Left colon (tissue), 2 donors: ENCODE results near the gene VGLL4. TPM values are rescaled to one million over a fixed set of nuclear protein-coding genes. Genes with fewer than 3 reads are reported as not detected.
A peak's percentile ranks its signal among the peaks of the same experiment; 100 is the strongest.
"Not testable (repeated sequence)": the region's sequence is repeated elsewhere in the genome, so short reads cannot be mapped to it uniquely, and the experiment has no call there.

Experiments used
- ATAC-seq: fragments of 200-7000 bp; cut with Tn5 transposase; one replicate; pipeline ENCODE4 v1.9.1; 2020; ENCODE audit warnings: mild to moderate bottlenecking, moderate library complexity
- DNase-seq, 2 donors: peaks; one replicate each; pipeline ENCODE4 v3.0.0-alpha.2; 2020
- intact Hi-C, 2 donors: fragments of 100-400 bp; cut with DNase I in 1 of 2; cut with micrococcal nuclease in 1 of 2; formaldehyde crosslinking; loops; one replicate each; pipeline versions ENCODE4 v1.11.2 to v1.14.0; 2022; cut with DNase I, micrococcal nuclease
- total RNA-seq, 2 donors: library from RNA; stranded (reverse); fragmentation: NEBNext Ultra II Directional; extraction: Animal tissue kit (Norgen Biotek cat#: 25700); gene quantifications; one replicate each; pipeline ENCODE4 v1.2.1, GENCODE V29; 2021
- donor health status: DM: no; HTN: no; CAD: no.
- donor health status: DM: yes; HTN: yes; CAD: no.

Gene VGLL4
- total RNA-seq, 2 donors from 2014 or later = 52.7 to 53.4 TPM

GRCh38 chr3:11534793-11535101, 109.0 kb downstream of the VGLL4 start:
- ATAC-seq = no peak
- intact Hi-C loops = no loop called here
- no peak for DNase-seq

- ATAC-seq (no peak), DNase-seq (no peak)
- intact Hi-C loops = no loop called here
Observed at GRCh38 chr3:11534011-11534792, 109.5 kb downstream of the VGLL4 start.

GRCh38 chr3:11532931-11533391, 110.8 kb downstream of the VGLL4 start:
- intact Hi-C loops = no loop called here
- ATAC-seq (no peak), DNase-seq (no peak)

DNA sequence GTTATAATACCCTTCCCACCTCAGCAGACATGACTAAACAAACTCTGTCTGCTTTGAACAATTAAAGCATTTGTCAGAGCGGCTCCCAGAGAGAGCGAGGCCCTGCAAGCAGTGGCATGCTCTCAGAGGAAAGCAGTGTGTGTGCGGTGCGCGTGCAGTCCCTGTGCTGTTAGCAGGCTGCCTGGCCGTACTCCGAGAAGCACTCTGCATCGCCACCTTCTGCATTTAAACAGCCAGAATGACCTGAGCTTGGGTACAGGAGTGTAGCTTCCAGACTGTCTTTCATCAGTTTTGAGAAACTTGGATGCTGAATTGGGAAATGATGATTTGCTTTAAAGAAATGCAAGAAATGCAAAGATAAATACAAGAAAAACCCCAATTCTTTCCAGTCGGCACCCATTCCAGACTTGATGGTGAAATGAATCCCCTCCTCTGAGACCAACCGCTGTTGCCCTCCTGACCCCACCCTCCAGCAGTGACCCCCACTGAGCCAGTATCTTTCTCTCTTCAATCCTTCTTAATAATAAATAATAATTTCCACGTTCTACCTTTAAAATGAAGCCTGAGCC, 113.5 kb downstream of the VGLL4 start:
- no peak for ATAC-seq

GRCh38 chr3:11529281-11529680, 114.4 kb downstream of the VGLL4 start:
- no peak for ATAC-seq
- DNase-seq = no peak
- intact Hi-C loops = no loop called here

More for the DNA sequence above, 113.5 kb downstream of the VGLL4 start:
- no peak for DNase-seq
- intact Hi-C loops = no loop called here

DNA sequence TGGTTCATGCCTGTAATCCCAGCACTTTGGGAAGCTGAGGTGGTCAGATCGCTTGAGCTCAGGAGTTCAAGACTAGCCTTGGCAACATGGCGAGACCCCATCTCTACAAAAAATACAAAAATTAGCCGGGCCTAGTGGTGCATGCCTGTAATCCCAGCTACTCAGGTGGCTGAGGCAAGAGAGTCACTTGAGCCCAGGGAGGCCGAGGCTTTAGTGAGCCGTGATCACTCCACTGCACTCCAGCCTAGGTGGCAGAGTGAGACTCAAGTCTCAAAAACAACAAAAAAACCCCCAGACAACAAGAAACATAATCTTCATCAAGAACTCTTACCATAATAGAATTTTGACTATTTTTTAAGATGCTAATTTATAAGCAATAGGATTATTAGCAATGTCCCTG, 117.6 kb downstream of the VGLL4 start:
- intact Hi-C loops, ATAC-seq, DNase-seq: not testable (repeated sequence)

DNA sequence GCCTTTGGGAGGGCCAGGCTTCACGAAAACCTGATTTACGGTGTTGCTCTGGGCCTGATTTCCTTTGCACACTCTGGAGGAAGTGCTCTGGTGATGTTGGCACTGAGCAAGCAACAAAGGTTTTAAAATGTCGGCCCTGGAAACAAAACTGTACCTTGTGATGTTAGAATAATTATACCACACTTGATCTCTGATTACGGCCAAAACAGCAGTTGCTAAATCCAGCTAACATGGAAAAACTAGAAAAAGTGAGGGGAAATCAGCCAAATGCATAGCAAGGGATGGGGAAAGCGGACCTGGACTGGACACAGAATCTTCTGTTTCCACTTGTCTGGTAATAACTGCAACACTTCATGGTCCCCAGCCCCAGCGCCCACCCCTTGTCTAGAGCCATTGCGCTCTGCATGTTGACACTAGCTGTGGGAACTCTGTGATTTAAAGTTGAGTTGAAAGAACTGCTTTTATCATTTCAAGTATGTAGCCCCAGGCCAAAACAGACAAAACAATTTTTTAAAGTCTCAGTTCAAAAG, 120.1 kb downstream of the VGLL4 start:
- intact Hi-C loops = no loop called here
- DNase-seq (no peak), ATAC-seq (no peak)

- ATAC-seq = no peak
- intact Hi-C loops = no loop called here
- DNase-seq = no peak
Observed at GRCh38 chr3:11522953-11523571, 120.7 kb downstream of the VGLL4 start.

DNA sequence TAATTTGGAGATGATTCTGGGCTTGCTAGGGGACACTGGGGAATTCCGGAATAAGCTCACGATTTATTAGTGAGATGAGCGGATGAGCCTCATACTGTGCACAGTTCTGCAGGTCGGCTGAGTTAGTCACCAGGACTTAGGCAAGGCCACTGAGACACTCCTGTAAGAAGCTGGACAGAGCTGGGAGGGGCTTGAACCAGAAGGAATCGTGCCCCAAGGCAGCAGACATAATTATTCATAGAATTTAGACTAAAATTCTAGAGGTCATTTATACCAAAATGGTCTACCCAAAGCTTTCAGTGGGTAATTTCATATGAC, 121.4 kb downstream of the VGLL4 start:
- ATAC-seq (no peak), DNase-seq (no peak)
- intact Hi-C loops = no loop called here

GRCh38 chr3:11521167-11521566, 122.5 kb downstream of the VGLL4 start:
- ATAC-seq (no peak), DNase-seq (no peak)
- intact Hi-C loops = no loop called here

DNA sequence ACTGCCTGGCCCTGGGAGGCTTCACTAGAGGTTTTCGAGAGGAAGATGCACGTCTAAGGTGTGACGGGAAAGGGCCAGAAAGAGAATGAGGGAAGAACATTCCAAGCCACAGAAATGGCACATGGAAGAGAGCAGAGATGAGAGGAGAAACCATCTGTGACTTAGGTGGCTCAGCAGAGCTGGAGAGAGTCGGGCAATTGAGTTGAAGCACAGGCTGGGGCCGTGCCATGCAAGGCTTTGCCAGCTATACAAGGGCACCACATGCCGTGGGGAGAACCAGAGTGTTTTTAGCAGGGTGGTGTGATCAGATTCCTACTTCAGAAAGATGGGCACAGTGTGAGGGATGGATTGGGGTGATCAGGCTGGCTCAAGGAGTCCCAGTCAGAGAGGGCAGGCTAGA, 126.1 kb downstream of the VGLL4 start:
- DNase-seq = no peak
- intact Hi-C loops = no loop called here
- ATAC-seq = no peak

DNA sequence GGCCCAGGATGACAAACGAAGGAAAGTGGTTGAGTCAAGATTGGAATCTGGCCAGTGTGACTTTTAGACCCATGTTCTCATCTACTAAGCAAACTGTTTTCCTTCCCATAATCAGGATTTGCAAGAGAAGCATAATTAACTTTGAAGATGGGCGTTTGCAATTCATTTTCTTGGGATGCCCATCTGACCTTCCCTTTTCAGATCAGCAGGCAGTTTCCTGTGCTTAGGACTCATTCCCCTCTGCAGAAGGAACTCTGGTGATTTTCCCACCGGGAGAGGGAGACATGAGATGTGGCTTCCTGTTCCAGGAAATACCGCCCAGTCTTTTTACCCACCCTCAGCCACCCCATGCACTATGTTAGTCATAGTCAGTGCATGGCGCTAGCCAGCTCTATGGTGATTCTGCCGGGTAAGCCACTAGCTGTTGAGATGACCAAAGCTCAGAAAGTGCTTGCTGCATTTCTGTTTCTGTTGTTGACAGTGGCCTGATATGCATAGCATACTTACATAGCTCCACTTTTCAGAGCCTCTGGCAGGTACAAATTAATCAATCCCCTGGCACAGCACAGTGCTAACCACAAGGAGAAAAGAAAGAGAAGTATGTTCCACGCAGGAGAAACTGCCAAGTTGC, 129.4 kb downstream of the VGLL4 start:
- no peak for DNase-seq
- peak; percentile 42 for ATAC-seq
- intact Hi-C loops = no loop called here

DNA sequence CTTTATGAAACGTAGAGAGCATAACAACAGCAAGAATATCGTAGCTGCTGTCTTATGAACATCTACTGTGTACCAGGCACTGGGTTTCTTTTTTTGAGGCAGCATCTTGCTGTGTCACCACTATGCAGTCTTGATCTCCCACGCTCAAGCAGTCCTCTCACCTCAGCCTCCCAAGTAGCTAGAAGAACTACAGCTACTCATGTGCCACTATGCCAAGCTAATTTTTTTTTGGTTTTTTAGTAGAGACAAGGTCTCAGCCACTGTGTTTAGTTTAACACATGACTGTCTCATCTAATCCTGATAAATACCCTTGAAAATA, 129.9 kb downstream of the VGLL4 start:
- DNase-seq (no peak), ATAC-seq (no peak)
- intact Hi-C loops = no loop called here

DNA sequence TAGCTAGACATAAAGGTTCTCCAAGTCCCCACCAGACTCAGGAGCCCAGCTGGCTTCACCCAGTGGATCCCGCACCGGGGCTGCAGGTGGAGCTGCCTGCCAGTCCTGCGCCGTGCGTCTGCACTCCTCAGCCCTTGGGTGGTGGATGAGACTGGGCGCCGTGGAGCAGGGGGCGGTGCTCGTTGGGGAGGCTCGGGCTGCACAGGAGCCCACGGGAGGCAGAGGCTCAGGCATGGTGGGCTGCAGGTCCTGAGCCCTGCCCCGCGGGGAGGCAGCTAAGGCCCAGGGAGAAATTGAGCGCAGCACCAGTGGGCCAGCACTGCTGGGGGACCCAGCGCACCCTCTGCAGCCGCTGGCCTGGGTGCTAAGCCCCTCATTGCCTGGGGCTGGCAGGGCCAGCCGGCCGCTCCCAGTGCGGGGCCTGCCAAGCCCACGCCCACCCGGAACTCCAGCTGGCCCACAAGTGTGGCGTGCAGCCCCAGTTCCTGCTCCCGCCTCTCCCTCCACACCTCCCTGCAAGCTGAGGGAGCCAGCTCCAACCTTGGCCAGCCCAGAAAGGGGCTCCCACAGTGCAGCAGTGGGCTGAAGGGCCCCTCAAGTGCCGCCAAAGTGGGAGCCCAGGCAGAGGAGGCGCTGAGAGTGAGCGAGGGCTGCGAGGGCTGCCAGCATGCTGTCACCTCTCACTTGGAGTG, 130.4 kb downstream of the VGLL4 start:
- ATAC-seq, DNase-seq, intact Hi-C loops: not testable (repeated sequence)

GRCh38 chr3:11511606-11512005, 132.1 kb downstream of the VGLL4 start:
- intact Hi-C loops, DNase-seq, ATAC-seq: not testable (repeated sequence)

DNA sequence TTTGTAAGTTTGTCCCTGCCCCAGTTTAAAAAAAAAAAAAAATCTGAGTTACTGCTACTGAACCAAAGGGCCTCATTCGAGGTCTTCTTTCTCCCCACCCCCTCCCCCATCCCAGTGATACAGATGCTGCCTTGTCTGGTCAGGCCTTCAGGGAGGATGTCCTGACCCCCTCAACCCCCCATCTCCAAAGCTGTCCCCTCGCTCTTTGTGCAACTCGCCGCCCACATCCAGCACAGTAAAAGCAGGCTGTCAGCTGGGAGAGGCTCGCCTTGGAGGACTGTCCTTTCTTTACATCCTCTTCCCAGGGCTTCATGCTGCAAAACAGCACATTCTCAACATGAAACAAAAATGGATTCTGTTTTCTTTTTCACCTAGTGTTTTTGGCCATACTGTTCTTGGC, 133.4 kb downstream of the VGLL4 start:
- DNase-seq (no peak), ATAC-seq (no peak)
- intact Hi-C loops = no loop called here

- ATAC-seq (no peak), DNase-seq (no peak)
- intact Hi-C loops = no loop called here
Observed at GRCh38 chr3:11510001-11510340, 133.7 kb downstream of the VGLL4 start.

- ATAC-seq (peak; percentile 97), DNase-seq (peak; percentile 69 to 76)
- intact Hi-C loops = no loop called here
Observed at GRCh38 chr3:11509173-11510000, 134.3 kb downstream of the VGLL4 start.
